ENCODE results near the gene SLC35E1.

SLC35E1 gene

DNA sequence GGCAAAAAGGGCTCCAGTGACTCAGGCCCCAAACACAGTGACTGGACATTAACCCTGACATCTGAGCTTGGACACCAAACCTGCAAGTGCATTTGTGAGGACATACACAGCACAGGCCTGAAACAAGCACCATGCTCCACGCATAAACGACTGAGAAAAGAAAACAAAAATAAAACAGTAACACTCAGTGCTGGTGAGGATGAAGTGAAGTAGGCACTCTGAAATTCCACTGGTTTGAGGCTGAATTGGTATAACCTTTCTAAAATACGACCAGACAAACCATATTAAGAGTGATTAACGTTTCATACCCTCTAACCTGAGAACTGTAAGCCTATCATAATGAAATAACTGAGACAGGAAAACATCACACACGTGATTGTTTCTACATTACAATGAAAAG lies 5.5 kb downstream of the SLC35E1 start:
- Histone ChIP-seq H3K27me3 (ENCODE audit: insufficient read depth, poor library complexity, severe bottlenecking) (no peaks in the 10 kb centered on the region), H3K27ac (replicated peaks) (no peak overlapping the region), H3K4me3 (replicated peaks; ENCODE audit: insufficient read depth, low read length) (no peak overlapping the region)
- no peak for DNase-seq (ENCODE audit: low read depth in 1 of 2, low spot score in 1 of 2)
- TF ChIP-seq, protein P1, sequence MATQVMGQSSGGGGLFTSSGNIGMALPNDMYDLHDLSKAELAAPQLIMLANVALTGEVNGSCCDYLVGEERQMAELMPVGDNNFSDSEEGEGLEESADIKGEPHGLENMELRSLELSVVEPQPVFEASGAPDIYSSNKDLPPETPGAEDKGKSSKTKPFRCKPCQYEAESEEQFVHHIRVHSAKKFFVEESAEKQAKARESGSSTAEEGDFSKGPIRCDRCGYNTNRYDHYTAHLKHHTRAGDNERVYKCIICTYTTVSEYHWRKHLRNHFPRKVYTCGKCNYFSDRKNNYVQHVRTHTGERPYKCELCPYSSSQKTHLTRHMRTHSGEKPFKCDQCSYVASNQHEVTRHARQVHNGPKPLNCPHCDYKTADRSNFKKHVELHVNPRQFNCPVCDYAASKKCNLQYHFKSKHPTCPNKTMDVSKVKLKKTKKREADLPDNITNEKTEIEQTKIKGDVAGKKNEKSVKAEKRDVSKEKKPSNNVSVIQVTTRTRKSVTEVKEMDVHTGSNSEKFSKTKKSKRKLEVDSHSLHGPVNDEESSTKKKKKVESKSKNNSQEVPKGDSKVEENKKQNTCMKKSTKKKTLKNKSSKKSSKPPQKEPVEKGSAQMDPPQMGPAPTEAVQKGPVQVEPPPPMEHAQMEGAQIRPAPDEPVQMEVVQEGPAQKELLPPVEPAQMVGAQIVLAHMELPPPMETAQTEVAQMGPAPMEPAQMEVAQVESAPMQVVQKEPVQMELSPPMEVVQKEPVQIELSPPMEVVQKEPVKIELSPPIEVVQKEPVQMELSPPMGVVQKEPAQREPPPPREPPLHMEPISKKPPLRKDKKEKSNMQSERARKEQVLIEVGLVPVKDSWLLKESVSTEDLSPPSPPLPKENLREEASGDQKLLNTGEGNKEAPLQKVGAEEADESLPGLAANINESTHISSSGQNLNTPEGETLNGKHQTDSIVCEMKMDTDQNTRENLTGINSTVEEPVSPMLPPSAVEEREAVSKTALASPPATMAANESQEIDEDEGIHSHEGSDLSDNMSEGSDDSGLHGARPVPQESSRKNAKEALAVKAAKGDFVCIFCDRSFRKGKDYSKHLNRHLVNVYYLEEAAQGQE (IDR thresholded peaks at IDR 0.05; ENCODE audit: insufficient replicate concordance, low read depth): no peak
- TF ChIP-seq, protein P2, sequence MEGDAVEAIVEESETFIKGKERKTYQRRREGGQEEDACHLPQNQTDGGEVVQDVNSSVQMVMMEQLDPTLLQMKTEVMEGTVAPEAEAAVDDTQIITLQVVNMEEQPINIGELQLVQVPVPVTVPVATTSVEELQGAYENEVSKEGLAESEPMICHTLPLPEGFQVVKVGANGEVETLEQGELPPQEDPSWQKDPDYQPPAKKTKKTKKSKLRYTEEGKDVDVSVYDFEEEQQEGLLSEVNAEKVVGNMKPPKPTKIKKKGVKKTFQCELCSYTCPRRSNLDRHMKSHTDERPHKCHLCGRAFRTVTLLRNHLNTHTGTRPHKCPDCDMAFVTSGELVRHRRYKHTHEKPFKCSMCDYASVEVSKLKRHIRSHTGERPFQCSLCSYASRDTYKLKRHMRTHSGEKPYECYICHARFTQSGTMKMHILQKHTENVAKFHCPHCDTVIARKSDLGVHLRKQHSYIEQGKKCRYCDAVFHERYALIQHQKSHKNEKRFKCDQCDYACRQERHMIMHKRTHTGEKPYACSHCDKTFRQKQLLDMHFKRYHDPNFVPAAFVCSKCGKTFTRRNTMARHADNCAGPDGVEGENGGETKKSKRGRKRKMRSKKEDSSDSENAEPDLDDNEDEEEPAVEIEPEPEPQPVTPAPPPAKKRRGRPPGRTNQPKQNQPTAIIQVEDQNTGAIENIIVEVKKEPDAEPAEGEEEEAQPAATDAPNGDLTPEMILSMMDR (IDR thresholded peaks at IDR 0.05; ENCODE audit: insufficient read depth, low read length): no peak
- TF ChIP-seq SPI1 (IDR thresholded peaks at IDR 0.05; ENCODE audit: borderline replicate concordance, low read depth): no peak
- no peak for TF ChIP-seq POLR2AphosphoS5 (IDR thresholded peaks at IDR 0.05; ENCODE audit: low read depth)
- TF ChIP-seq GABPA (IDR thresholded peaks at IDR 0.05; ENCODE audit: low read depth): no peak

DNA sequence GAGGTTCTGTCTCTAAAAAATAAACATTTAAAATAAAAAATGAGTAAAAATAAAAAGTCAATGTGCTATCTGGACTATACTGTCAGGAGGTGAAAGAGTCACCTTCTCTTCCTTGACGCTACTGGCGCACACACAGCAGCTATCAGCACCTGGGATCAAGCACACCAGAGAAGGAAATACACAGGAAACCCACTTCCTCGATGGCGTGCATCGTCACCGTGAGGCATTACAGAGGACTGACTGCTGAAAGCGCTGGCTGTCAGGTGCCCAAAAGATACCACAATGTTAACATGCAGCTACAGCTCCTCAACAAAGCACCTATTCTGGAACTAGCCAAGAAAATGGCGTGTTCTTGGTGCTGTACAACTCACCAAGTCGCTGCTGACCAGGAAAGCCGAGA lies 6.1 kb downstream of the SLC35E1 start:
- no peak for TF ChIP-seq GABPA (IDR thresholded peaks at IDR 0.05; ENCODE audit: low read depth)
- TF ChIP-seq, protein P2 (IDR thresholded peaks at IDR 0.05; ENCODE audit: insufficient read depth, low read length): no peak
- Histone ChIP-seq H3K27ac (replicated peaks) (no peak overlapping the region; the same call in 1 of the 2 replicates), H3K27me3 (ENCODE audit: insufficient read depth, poor library complexity, severe bottlenecking) (no peaks in the 10 kb centered on the region), H3K4me3 (replicated peaks; ENCODE audit: insufficient read depth, low read length) (no peak overlapping the region)
- no peak for DNase-seq (ENCODE audit: low read depth in 1 of 2, low spot score in 1 of 2)

DNA sequence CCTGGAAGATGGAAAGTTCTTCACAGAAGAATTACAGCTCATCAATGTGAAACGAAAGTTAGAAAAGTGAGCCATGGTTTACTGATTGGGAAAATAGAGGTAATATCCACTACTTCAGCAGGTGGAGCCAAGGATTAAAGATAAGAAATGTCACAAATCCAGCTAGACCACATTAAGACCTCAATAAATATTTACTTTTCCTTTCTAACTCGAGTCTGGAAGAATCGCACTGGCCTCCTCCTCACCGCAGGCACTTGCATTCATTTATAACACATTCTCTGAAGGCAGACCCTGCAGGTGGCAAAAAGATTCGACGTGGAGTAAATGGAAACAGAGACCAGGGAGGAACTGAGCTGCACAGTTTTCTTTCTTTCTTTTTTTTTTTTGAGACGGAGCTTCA lies 7.4 kb downstream of the SLC35E1 start:
- TF ChIP-seq SPI1 (IDR thresholded peaks at IDR 0.05; ENCODE audit: borderline replicate concordance, low read depth): no peak
- no peaks in the 10 kb centered on the region for H3K27me3 ChIP-seq (ENCODE audit: insufficient read depth, poor library complexity, severe bottlenecking)
- no peak for DNase-seq (ENCODE audit: low read depth in 1 of 2, low spot score in 1 of 2)
- no peak overlapping the region for H3K4me3 ChIP-seq (replicated peaks; ENCODE audit: insufficient read depth, low read length)
- no peak overlapping the region for H3K27ac ChIP-seq (replicated peaks)

DNA sequence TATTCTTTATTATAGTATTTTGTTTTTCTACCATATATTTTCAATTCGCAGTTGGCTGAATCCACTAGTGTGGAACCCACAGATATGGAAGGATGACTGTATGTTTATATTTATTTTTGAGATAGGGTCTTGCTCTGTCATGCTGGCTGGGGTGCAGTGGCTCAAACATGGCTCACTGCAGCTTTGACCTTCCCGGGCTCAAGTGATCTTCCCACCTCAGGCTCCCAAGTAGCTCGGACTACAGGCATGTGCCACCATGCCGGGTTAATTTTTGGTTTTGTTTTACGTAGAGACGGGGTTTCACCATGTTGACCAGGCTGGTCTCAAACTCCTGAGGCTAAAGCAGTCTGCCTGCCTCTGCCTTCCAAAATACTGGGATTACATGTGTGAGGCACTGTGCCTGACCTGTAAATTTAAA lies 9.6 kb downstream of the SLC35E1 start:
- Histone ChIP-seq H3K27ac (replicated peaks) (no peak overlapping the region), H3K4me3 (replicated peaks; ENCODE audit: insufficient read depth, low read length) (no peak overlapping the region), H3K27me3 (ENCODE audit: insufficient read depth, poor library complexity, severe bottlenecking) (no peaks in the 10 kb centered on the region)
- TF ChIP-seq POLR2AphosphoS5 (IDR thresholded peaks at IDR 0.05; ENCODE audit: low read depth): no peak
- no peak for TF ChIP-seq SPI1 (IDR thresholded peaks at IDR 0.05; ENCODE audit: borderline replicate concordance, low read depth)
- TF ChIP-seq GABPA (IDR thresholded peaks at IDR 0.05; ENCODE audit: low read depth): no peak
- TF ChIP-seq, protein P2 (IDR thresholded peaks at IDR 0.05; ENCODE audit: insufficient read depth, low read length): no peak
- TF ChIP-seq, protein P1 (IDR thresholded peaks at IDR 0.05; ENCODE audit: insufficient replicate concordance, low read depth): no peak
- no peak for DNase-seq (ENCODE audit: low read depth in 1 of 2, low spot score in 1 of 2)
